Endothelial cell of umbilical vein (primary cell): Measurements from ENCODE around the gene ZNRF3. TPM values are rescaled to one million over a fixed set of nuclear protein-coding genes. Genes with fewer than 3 reads are reported as not detected.

ENCODE experiments used
- BruUV-seq: library from RNA; stranded (reverse); fragments of 400-500 nt; replicated peaks from 2 replicates; lab custom pipeline; 2021; lab: Mats Ljungman, UMichigan
- CTCF ChIA-PET: fragments of 300-600, 350-600 bp; sonication (Branson Sonifier 250); formaldehyde crosslinking; loops from one replicate; lab custom pipeline; 2021; ENCODE audit warnings: antibody characterized with exemption, inconsistent platforms; lab: Charles Lee
- POLR2A ChIA-PET: fragments of 300-600, 350-600 bp; sonication (Branson Sonifier 250); formaldehyde crosslinking; loops from one replicate; lab custom pipeline; 2021; ENCODE audit warnings: antibody characterized with exemption, inconsistent platforms; lab: Charles Lee
- DNase-seq: peaks from one replicate; pipeline ENCODE4 v3.0.0-alpha.2; 2011; ENCODE audit warnings: low read depth, low spot score
- FAIRE-seq: peaks from 2 replicates; lab custom pipeline; 2011; peaks lifted over from hg19 to GRCh38; lab: Jason Lieb, UNC
- H2AFZ ChIP-seq: 2 replicates; pipeline ENCODE4 v1.6.0; 2012; ENCODE audit warnings: low read depth, low read length, control low read depth, inconsistent platforms
- H3K27ac ChIP-seq: 2 replicates; pipeline ENCODE4 v1.5.1; 2011; ENCODE audit warnings: low read depth, mild to moderate bottlenecking, control low read depth, low read length, moderate library complexity; ENCODE audit not compliant: insufficient read depth
- H3K27me3 ChIP-seq, 2 experiments: 2 replicates each; pipeline versions ENCODE4 v1.6.0 to v1.6.1; 2011; ENCODE audit warnings: low read length in 2 of 2, mixed read lengths in 1 of 2; ENCODE audit not compliant: control insufficient read depth in 2 of 2, insufficient read depth in 2 of 2
- H3K36me3 ChIP-seq, 2 experiments: 2 replicates in 1 of 2; 3 replicates in 1 of 2; pipeline ENCODE4 v1.5.1; 2011; ENCODE audit warnings: low read length in 2 of 2, mild to moderate bottlenecking in 1 of 2, moderate library complexity in 1 of 2; ENCODE audit not compliant: control insufficient read depth in 2 of 2, insufficient read depth in 2 of 2; ENCODE audit errors: extremely low read depth in 1 of 2
- H3K4me1 ChIP-seq: 3 replicates; pipeline ENCODE4 v1.5.1; 2011; ENCODE audit warnings: mild to moderate bottlenecking, low read length; ENCODE audit not compliant: control insufficient read depth, insufficient read depth; ENCODE audit errors: extremely low read depth
- H3K4me2 ChIP-seq: 2 replicates; pipeline ENCODE4 v1.6.1; 2011; ENCODE audit warnings: low read length, control low read depth, mixed read lengths; ENCODE audit not compliant: insufficient read depth
- H3K4me3 ChIP-seq, 3 experiments: fragments of 200-600 bp in 1 of 3; sonication (generic), shearing (Covaris generic) in 1 of 3; replicated peaks in 1 of 3; 2 replicates each; pipeline ENCODE4 v1.5.1; 2011 to 2016; ENCODE audit warnings: control low read depth in 3 of 3, low read length in 3 of 3, mild to moderate bottlenecking in 2 of 3, inconsistent platforms in 1 of 3, low read depth in 1 of 3, moderate library complexity in 1 of 3; ENCODE audit not compliant: insufficient read depth in 1 of 3
- H3K79me2 ChIP-seq: 2 replicates; pipeline ENCODE4 v1.6.0; 2012; ENCODE audit warnings: low read length, inconsistent platforms; ENCODE audit not compliant: control insufficient read depth, insufficient read depth
- H3K9ac ChIP-seq: replicated peaks from 2 replicates; pipeline ENCODE3; 2011; ENCODE audit warnings: low read length, control low read depth; ENCODE audit not compliant: insufficient read depth; ENCODE audit errors: extremely low read depth
- H3K9me1 ChIP-seq: replicated peaks from 3 replicates; pipeline ENCODE4 v1.6.0; 2011; ENCODE audit warnings: mild to moderate bottlenecking, low read length; ENCODE audit not compliant: control insufficient read depth, insufficient read depth; ENCODE audit errors: extremely low read depth
- H3K9me3 ChIP-seq: replicated peaks from 2 replicates; pipeline ENCODE4 v1.5.1; 2012; ENCODE audit warnings: low read length, inconsistent platforms; ENCODE audit not compliant: control insufficient read depth, insufficient read depth
- H4K20me1 ChIP-seq: replicated peaks from 2 replicates; pipeline ENCODE3; 2011; ENCODE audit warnings: mild to moderate bottlenecking, low read length; ENCODE audit not compliant: control insufficient read depth, insufficient read depth; ENCODE audit errors: extremely low read depth
- CTCF ChIP-seq, 2 donors: IDR thresholded peaks; 1 replicate in 1 of 2; 2 replicates in 1 of 2; pipeline ENCODE4 v1.5.1; 2011; ENCODE audit warnings: low read length in 2 of 2, mild to moderate bottlenecking in 2 of 2, moderate library complexity in 2 of 2, control low read depth in 1 of 2, inconsistent platforms in 1 of 2, low read depth in 1 of 2; ENCODE audit not compliant: insufficient read depth in 1 of 2; ENCODE audit errors: extremely low read depth in 1 of 2
- EZH2 ChIP-seq: IDR thresholded peaks from 2 replicates; pipeline ENCODE4 v1.6.1; 2012; ENCODE audit warnings: borderline replicate concordance, low read depth, mild to moderate bottlenecking, moderate library complexity, low read length, inconsistent platforms; ENCODE audit not compliant: severe bottlenecking
- FOS ChIP-seq: IDR thresholded peaks from 2 replicates; pipeline ENCODE4 v1.6.1; 2011; ENCODE audit warnings: mild to moderate bottlenecking, low read length, moderate library complexity, borderline replicate concordance; ENCODE audit not compliant: insufficient read depth
- GATA2 ChIP-seq: IDR thresholded peaks from 2 replicates; pipeline ENCODE4 v1.7.0; 2011; ENCODE audit warnings: low read depth, mild to moderate bottlenecking, moderate library complexity, mixed read lengths, low read length; ENCODE audit not compliant: insufficient read length, insufficient read depth
- JUN ChIP-seq: IDR thresholded peaks from 2 replicates; pipeline ENCODE4 v1.6.1; 2011; ENCODE audit warnings: borderline replicate concordance, low read depth; ENCODE audit not compliant: insufficient read length, insufficient read depth
- MAX ChIP-seq: IDR thresholded peaks from 2 replicates; pipeline ENCODE4 v1.6.1; 2011; ENCODE audit not compliant: insufficient read depth, insufficient read length
- MYC ChIP-seq: IDR thresholded peaks from one replicate; pipeline ENCODE4 v1.6.1; 2011; ENCODE audit warnings: mild to moderate bottlenecking, low read depth, low read length
- POLR2A ChIP-seq: IDR thresholded peaks from 2 replicates; pipeline ENCODE4 v1.6.1; 2012; ENCODE audit warnings: low read depth, mild to moderate bottlenecking, control low read depth, low read length
- POLR2AphosphoS5 ChIP-seq: IDR thresholded peaks from 2 replicates; pipeline ENCODE4 v1.6.1; 2012; ENCODE audit warnings: low read depth, mild to moderate bottlenecking, control low read depth, low read length, moderate library complexity; ENCODE audit not compliant: insufficient read depth
- dilution Hi-C: fragments of 300-500 bp; cut with MboI; formaldehyde crosslinking; loops from one replicate; pipeline ENCODE4 v1.15.0; 2019; ENCODE audit warnings: low sequenced_read_pairs; ENCODE audit not compliant: extremely low pct_ligation_motif_present
- intact Hi-C: fragments of 100-400 bp; cut with micrococcal nuclease; formaldehyde crosslinking; loops from one replicate; pipeline ENCODE4 v1.10.0; 2022
- polyA plus RNA-seq, 4 experiments: library from polyadenylated mRNA; depleted of rRNA in 3 of 4; stranded (reverse) in 3 of 4; unstranded in 1 of 4; fragments of >200 nt; gene quantifications; 2 replicates each; pipeline versions ENCODE4 v1.2.1 to v1.2.3, GENCODE V29; 2011 to 2012; ENCODE audit warnings: missing spikeins in 1 of 4
- total RNA-seq: library from RNA; stranded (reverse); gene quantifications from 2 replicates; pipeline ENCODE4 v1.2.3, GENCODE V29; 2021

The ZNRF3 gene
- total and polyA plus RNA-seq, 2 donors (not counting 3 experiments of a cell fraction or from before 2014, with no cell fraction given), result 2.7 to 5.2 TPM

GRCh38 chr22:28874061-28874460 is 9.3 kb upstream of the ZNRF3 start:
- Histone ChIP-seq H2AFZ (no peak overlapping the region), H3K9ac (no peak overlapping the region), H3K27ac (no peak overlapping the region), H3K36me3 (no peaks in the 10 kb centered on the region), H4K20me1 (no peaks in the 10 kb centered on the region), H3K79me2 (no peaks in the 10 kb centered on the region), H3K9me3 (no peaks in the 10 kb centered on the region), H3K4me2 (no peak overlapping the region), H3K9me1 (no peaks in the 10 kb centered on the region), H3K4me3 (no peak overlapping the region), H3K27me3 (no peaks in the 10 kb centered on the region), H3K4me1 (no peaks in the 10 kb centered on the region)
- dilution Hi-C loops, result no loop called here
- TF ChIP-seq GATA2 (no peak), MAX (no peak), POLR2AphosphoS5 (no peak), MYC (no peak), EZH2 (no peak), CTCF (IDR thresholded peaks at IDR 0.05; ENCODE audit: extremely low read depth in 1 of 2, insufficient read depth in 1 of 2, low read depth in 1 of 2, low read length in 2 of 2) (no peak), JUN (no peak), POLR2A (no peak), FOS (no peak)
- DNase-seq (no peak), FAIRE-seq (no peak)
- BruUV-seq, result no TSS peak
- CTCF ChIA-PET, result interaction anchor here (1.5 to 1.7 kb wide), 2 partner anchors 10 to 18 kb away, joined by 4 to 6 read pairs; partner anchors contain the start of gene ZNRF3
- POLR2A ChIA-PET, result no interaction called here
- intact Hi-C loops, result no loop called here
